ENCODE measurements around the gene MTFP1.
"Not testable (repeated sequence)": the region's sequence is repeated elsewhere in the genome, so short reads cannot be mapped to it uniquely, and the experiment has no call there.

Gene MTFP1

DNA sequence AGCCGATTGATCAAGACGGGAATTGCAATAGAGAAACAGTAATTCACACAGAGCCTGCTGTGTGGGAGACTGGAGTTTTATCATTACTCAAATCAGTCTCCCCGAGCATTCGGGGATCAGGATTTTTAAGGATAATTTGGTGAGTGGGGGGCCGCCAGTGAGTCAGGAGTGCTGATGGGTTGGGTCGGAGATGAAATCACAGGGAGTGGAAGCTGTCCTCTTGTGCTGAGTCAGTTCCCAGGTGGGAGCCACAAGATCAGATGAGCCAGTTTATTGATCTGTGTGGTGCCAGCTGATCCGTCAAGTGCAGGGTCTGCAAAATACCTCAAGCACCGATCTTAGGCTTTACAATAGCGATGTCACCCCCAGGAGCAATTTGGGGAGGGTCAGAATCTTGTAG lies 15.5 kb downstream of the MTFP1 start:
- DNase-seq (ENCODE audit: extremely low spot score): no peak
- ChIA-PET CTCF (no interaction called here), POLR2A (no interaction called here)
- TF ChIP-seq ELF4 (IDR thresholded peaks at IDR 0.05) (no peak), ZNF384 (IDR thresholded peaks at IDR 0.05) (no peak), FOXM1 (IDR thresholded peaks at IDR 0.05; ENCODE audit: borderline replicate concordance) (no peak), FOXK2 (IDR thresholded peaks at IDR 0.05) (no peak), SP1 (IDR thresholded peaks at IDR 0.05) (no peak)
- TF ChIP-seq, protein P1, sequence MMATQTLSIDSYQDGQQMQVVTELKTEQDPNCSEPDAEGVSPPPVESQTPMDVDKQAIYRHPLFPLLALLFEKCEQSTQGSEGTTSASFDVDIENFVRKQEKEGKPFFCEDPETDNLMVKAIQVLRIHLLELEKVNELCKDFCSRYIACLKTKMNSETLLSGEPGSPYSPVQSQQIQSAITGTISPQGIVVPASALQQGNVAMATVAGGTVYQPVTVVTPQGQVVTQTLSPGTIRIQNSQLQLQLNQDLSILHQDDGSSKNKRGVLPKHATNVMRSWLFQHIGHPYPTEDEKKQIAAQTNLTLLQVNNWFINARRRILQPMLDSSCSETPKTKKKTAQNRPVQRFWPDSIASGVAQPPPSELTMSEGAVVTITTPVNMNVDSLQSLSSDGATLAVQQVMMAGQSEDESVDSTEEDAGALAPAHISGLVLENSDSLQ (IDR thresholded peaks at IDR 0.05): no peak

DNA sequence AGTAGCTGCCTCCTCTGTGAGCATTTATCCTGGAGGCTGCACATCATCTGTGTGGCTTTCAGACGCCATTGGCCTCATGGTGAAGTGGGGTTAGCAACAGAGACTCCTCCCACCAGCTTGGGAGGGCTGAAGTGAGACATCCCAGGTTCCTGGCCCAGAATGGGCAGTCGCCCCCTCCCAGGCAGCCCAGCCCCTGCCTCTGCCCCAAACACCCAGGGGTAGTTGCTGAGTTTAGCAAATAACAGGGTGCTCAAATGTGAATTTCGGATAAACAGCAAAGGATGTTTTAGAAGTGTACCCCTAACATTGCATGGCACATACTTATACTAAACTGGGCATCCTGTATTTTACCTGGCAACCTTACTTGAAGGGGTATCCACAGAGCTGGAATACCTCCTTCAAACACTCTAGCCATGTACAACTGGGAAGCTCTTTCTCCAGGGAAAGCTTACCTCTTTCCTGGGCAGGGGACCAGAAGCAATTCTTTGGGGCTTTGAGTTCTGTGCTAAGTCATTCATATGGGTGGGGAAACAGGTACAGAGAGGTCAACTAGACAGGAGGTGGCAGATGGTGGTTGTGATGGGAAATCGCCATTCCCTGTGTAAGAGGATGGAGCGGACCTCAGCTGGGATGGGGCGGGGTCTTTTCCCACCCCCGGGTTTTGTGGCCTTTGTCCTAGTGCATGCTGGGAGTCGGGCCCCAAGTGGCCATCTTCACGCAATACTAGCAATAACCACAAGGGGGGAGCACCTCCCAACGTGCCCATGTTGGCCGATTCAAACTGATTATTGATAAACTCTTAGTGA lies 19.3 kb downstream of the MTFP1 start:
- ChIA-PET POLR2A (interaction anchor here (0.9 to 3.4 kb wide), 11 partner anchors 8 to 118 kb away, joined by 3 to 16 read pairs (median 5); partner anchors contain the start of genes MTFP1 and TBC1D10A), CTCF (interaction anchor here (0.7 to 1.5 kb wide), 5 partner anchors 13 to 310 kb away, joined by 3 to 5 read pairs (median 3); no protein-coding TSS in a partner anchor)
- no peak for TF ChIP-seq FOXK2 (IDR thresholded peaks at IDR 0.05)
- TF ChIP-seq NFRKB (IDR thresholded peaks at IDR 0.05): no peak
- TF ChIP-seq TARDBP (IDR thresholded peaks at IDR 0.05): no peak
- no peak for TF ChIP-seq SUZ12 (IDR thresholded peaks at IDR 0.05)
- no peak for TF ChIP-seq ZNF384 (IDR thresholded peaks at IDR 0.05)
- no peak for TF ChIP-seq CTBP1 (IDR thresholded peaks at IDR 0.05; ENCODE audit: borderline replicate concordance)
- no peak for TF ChIP-seq SP1 (IDR thresholded peaks at IDR 0.05)
- no peak for TF ChIP-seq L3MBTL2 (conservative IDR thresholded peaks at IDR 0.05)
- no peak for TF ChIP-seq BHLHE40 (IDR thresholded peaks at IDR 0.05; ENCODE audit: borderline replicate concordance)
- TF ChIP-seq FOXM1 (IDR thresholded peaks at IDR 0.05; ENCODE audit: borderline replicate concordance): no peak
- TF ChIP-seq HDGF (IDR thresholded peaks at IDR 0.05; ENCODE audit: borderline replicate concordance): no peak
- TF ChIP-seq, protein P1 (IDR thresholded peaks at IDR 0.05): no peak
- no peak for TF ChIP-seq ELF4 (IDR thresholded peaks at IDR 0.05)
- TF ChIP-seq LEF1 (IDR thresholded peaks at IDR 0.05; ENCODE audit: borderline replicate concordance): no peak
- DNase-seq (ENCODE audit: extremely low spot score): peak; percentile 91

DNA sequence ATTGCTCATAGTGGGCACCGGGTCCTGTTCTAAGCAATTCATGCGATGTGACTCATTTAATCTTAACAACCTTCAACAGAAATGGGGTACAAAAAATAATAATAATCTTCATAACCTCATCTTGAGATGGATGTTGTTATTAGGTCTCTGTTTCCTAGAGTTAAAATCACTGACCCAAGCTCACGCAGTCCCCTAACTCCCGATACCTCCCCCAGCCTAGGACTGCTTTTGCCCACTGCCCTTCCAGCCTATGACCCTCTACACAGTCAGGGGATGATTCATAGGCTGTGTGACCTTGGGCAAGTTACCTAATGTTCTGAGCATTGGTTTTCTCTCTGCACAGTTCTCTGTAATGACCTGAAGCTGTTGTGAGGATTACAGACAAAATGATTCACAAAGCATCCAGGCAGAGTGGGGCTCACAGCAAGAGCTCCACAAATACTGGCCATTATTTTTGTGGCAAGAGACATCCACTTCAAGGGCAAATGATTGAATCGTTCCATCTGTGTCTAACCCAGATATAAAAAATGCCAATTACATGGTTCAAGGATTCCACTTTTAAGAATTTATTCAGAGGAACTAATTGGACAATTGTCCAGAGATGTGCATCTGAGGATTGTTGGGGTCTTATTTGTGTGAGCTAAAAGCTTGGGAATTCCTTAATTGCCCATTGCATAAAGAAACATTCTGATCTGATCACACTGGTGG lies 20.0 kb downstream of the MTFP1 start:
- CTCF ChIA-PET: interaction anchor here (0.7 to 1.5 kb wide), 5 partner anchors 12 to 160 kb away, joined by 3 to 5 read pairs (median 4); no protein-coding TSS in a partner anchor
- TF ChIP-seq, protein P1 (IDR thresholded peaks at IDR 0.05): no peak
- TF ChIP-seq CTBP1 (IDR thresholded peaks at IDR 0.05; ENCODE audit: borderline replicate concordance) (no peak), SUZ12 (IDR thresholded peaks at IDR 0.05) (no peak), TARDBP (IDR thresholded peaks at IDR 0.05) (no peak), L3MBTL2 (conservative IDR thresholded peaks at IDR 0.05) (no peak), HDGF (IDR thresholded peaks at IDR 0.05; ENCODE audit: borderline replicate concordance) (no peak), LEF1 (IDR thresholded peaks at IDR 0.05; ENCODE audit: borderline replicate concordance) (no peak), FOXA1 (IDR thresholded peaks at IDR 0.05) (no peak), ZNF384 (IDR thresholded peaks at IDR 0.05) (no peak), SP1 (IDR thresholded peaks at IDR 0.05) (no peak), FOXK2 (IDR thresholded peaks at IDR 0.05) (no peak), ARNT (IDR thresholded peaks at IDR 0.05) (no peak), NFRKB (IDR thresholded peaks at IDR 0.05) (no peak), BHLHE40 (IDR thresholded peaks at IDR 0.05; ENCODE audit: borderline replicate concordance) (no peak), FOXM1 (IDR thresholded peaks at IDR 0.05; ENCODE audit: borderline replicate concordance) (no peak), ELF4 (IDR thresholded peaks at IDR 0.05) (no peak)
- POLR2A ChIA-PET: interaction anchor here (0.9 to 3.4 kb wide), 9 partner anchors 9 to 40 kb away, joined by 3 to 16 read pairs (median 5); partner anchors contain the start of gene MTFP1
- DNase-seq (ENCODE audit: extremely low spot score): no peak

DNA sequence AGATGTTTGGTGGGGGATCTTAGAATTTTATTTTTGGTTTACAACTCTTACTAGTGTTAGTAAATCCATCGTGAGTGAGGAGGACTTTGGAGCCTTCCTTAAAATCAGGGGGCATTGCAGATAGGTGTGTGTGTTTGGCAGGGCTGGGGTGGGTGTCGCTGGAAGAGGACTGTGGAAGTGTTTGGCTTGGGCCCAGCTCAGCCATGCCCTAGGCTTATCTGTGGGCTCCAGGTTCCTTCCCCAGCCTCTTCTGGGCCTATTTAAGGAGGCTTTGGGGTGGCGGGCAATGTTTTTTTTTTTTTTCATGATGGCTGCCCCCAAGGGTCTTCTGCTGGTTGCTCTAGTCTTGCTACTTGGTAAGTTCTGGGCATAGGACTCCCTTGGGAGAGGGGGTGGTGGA lies 22.1 kb downstream of the MTFP1 start:
- TF ChIP-seq HDGF (IDR thresholded peaks at IDR 0.05; ENCODE audit: borderline replicate concordance): no peak
- TF ChIP-seq, protein P1 (IDR thresholded peaks at IDR 0.05): no peak
- TF ChIP-seq FOXA1 (IDR thresholded peaks at IDR 0.05): no peak
- no peak for TF ChIP-seq BHLHE40 (IDR thresholded peaks at IDR 0.05; ENCODE audit: borderline replicate concordance)
- no peak for TF ChIP-seq NFRKB (IDR thresholded peaks at IDR 0.05)
- TF ChIP-seq ELF4 (IDR thresholded peaks at IDR 0.05): no peak
- no peak for TF ChIP-seq TARDBP (IDR thresholded peaks at IDR 0.05)
- TF ChIP-seq ARNT (IDR thresholded peaks at IDR 0.05): no peak
- TF ChIP-seq L3MBTL2 (conservative IDR thresholded peaks at IDR 0.05): no peak
- no peak for TF ChIP-seq CTBP1 (IDR thresholded peaks at IDR 0.05; ENCODE audit: borderline replicate concordance)
- TF ChIP-seq FOXK2 (IDR thresholded peaks at IDR 0.05): no peak
- TF ChIP-seq ZNF384 (IDR thresholded peaks at IDR 0.05): no peak
- no peak for TF ChIP-seq SP1 (IDR thresholded peaks at IDR 0.05)
- no peak for TF ChIP-seq SUZ12 (IDR thresholded peaks at IDR 0.05)
- ChIA-PET CTCF (no interaction called here), POLR2A (no interaction called here)
- DNase-seq (ENCODE audit: extremely low spot score): no peak

DNA sequence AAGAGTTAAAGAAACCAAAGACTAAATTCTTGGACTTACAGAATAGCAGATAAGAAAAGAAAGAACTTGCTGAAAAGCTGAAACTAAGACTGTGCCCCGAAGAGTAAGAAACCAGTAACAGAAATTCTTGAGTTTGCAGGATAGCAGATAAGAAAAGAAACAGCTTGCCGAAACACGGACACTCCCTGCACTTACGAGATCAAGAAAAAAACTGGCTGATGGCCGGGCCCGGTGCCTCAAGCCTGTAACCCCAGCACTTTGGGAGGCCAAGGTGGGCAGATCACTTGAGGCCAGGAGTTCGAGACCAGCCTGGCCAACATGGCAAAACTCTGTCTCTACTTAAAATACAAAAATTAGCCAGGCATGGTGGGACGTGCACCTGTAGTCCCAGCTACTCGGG lies 25.9 kb downstream of the MTFP1 start:
- DNase-seq (ENCODE audit: extremely low spot score); POLR2A ChIA-PET: not testable (repeated sequence)
- CTCF ChIA-PET: interaction anchor here (0.7 to 1.0 kb wide), 2 partner anchors 15 to 21 kb away, joined by 3 to 8 read pairs; no protein-coding TSS in a partner anchor

Data from HEK293T (cell line).